ENCODE results near the gene MORN5.

MORN5 gene

GRCh38 chr9:122125158-122125508 is 34.6 kb upstream of the MORN5 start:
- DNase-seq (ENCODE audit: low read depth), result peak; percentile 59

DNA sequence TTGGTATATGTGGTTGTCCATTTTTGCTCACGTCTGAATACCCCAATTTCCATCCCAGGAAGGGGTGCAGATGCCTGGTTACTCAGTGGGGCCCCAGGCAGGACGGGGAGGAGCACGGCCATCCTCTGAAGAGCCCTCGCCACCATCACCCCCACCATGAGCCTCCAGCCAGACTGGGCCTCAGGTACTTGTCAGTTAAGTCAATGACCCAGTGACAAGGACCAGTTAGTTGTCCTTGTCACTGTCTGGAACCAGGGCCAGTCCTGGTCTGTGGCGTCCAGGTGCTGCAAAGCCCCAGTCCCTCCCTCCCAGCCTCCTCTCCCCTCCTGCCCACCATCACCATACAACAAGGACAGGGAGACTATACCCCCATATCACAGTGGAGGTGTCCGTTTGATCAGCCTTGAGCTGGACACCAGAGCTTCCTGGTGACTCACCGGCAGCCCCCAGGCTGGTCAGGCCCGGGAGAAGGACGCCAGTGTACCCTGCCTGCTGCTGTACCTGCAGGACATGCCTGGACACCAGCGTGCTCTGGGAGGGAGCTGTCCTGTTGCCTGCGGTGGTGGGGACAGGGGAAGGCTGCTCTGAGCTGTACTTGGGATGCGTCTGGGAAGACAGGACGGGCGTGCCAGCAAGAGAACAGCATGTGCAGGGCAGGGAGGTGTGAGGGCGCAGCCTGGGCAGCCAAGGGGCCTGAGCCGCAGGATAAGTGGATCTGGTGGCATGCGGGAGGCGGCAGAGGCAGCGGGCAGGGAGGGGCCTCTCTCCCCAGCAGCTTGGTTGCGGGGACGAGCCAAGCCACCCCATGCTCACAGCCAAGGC is 34.0 kb upstream of the MORN5 start:
- no peak for DNase-seq (ENCODE audit: low read depth)

DNA sequence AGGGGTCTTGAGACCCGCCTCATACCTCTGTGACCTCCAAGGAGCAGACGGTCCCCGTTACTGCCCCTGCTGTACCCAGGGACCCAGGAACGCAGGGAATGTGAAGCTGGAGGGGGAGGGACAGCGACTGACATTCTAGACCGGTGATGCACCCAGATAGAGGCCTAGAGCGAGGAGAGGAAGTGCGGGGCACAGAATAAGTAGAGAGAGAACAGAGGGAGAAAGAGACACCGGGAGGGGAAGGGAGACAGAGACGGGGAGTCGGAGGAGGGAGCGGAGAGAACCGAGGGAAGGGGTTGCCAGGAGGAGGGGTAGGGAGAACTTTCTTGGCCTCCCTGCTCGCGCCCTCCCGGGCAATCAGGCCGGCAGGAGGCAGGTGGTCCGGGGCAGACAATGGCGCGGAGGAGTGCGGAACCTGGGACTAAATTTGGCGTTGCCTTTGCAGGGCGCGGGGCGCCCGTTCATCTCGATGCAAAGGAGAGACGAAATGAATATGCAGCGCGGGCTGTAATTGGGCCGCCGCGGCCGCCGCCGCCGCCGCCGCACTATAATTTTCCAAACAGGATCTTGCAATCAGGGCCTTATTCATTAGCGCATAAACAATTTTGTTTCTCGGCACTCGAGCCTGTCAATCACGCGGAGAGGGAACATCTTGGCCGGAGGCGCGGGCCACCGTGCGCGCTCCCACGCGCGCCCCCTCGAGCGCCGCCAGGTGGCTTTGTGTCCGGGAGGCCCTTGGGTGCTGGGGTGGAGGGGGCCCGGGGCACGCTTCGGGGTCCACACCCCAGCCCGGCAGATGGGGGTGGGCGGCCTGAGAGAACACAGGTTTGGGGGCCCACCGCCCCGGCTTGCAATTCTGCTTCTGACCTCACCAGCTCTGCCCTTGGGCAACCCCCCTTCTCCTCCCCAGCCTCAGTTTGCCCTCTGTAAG is 33.1 kb upstream of the MORN5 start:
- no peak for DNase-seq (ENCODE audit: low read depth)

DNA sequence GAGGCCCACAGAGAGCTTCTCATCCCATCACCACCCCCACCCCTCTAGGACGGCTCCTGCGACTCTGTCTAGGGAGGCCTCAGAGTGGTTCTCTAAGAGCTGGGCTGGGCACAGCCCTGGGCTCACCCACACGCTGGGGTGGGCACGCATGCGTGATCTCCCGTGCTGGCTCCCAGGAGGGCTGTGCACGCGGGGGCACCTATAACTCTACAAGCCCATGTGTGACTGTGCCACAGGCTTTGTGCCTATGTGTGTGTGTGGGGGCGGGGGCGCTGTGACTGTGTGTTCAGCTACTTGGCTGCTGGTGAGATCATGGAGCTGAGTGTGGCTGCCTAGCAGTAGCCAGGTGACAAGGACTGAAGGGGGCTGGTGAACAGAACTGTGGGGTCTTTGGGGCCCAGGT is 32.3 kb upstream of the MORN5 start:
- DNase-seq (ENCODE audit: low read depth), result no peak

- DNase-seq (ENCODE audit: low read depth), result no peak
Measured at GRCh38 chr9:122128007-122128968, 31.4 kb upstream of the MORN5 start.

DNA sequence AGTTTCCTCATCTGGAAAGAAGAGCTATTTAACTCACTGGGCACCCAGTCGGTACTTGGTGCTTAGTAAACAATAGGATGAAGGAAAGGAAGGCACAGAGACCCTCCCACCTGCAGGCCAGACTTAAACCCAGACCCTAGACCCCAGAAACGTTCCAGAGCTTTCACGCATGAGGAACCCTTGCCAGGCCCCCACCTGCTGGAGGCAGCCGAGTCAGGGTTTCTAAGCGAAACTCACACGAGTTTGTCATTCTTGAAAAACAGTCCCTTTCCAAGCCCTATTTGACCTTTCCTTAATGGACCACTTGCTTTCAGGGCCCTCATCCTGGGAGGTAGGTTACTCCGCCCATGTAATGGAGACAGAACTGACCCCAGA is 30.8 kb upstream of the MORN5 start:
- DNase-seq (ENCODE audit: low read depth), result no peak

- no peak for DNase-seq (ENCODE audit: low read depth)
Measured at GRCh38 chr9:122129969-122130368, 29.7 kb upstream of the MORN5 start.

DNA sequence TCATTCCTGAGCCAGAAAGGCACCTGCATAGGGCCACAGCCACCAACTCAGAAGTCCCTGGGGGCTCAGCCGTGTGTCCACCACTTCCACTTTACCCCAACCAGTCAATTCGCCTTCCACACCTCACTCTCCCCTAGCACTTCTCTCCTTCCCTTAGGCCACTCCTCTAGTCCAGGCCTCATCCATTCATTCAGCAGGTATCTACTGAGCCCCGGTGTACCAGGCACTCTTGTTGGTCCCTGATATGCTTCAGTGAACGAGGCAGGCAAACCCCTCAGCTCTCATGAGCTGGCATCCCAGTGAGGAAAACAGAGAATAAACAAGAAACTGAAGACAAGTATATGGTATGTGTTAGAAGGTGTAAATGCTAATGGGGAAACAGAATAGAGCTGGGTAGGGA is 28.9 kb upstream of the MORN5 start:
- no peak for DNase-seq (ENCODE audit: low read depth)

GRCh38 chr9:122131401-122132001 is 28.2 kb upstream of the MORN5 start:
- DNase-seq (ENCODE audit: low read depth), result no peak

DNA sequence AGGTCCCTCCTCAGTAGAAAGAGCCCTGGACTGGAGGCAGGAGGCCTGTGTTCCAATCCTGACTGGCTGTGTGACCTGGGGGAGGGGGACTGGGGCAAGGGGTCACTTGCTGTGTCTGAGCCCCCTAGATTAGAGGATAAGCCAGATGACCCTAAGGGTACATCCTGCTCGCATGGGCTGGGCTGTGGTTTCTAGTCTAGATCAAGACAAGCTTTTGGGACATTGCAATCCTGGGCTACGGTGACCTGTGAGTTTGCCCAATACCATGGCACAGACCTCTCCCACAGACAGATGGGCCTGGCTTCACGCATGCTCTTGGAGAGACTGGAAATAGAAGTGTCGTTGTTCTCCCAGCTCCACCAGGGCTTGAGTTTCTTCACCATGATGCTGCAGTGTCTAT is 27.2 kb upstream of the MORN5 start:
- no peak for DNase-seq (ENCODE audit: low read depth)

- DNase-seq (ENCODE audit: low read depth), result no peak
Measured at GRCh38 chr9:122133263-122133983, 26.3 kb upstream of the MORN5 start.

DNA sequence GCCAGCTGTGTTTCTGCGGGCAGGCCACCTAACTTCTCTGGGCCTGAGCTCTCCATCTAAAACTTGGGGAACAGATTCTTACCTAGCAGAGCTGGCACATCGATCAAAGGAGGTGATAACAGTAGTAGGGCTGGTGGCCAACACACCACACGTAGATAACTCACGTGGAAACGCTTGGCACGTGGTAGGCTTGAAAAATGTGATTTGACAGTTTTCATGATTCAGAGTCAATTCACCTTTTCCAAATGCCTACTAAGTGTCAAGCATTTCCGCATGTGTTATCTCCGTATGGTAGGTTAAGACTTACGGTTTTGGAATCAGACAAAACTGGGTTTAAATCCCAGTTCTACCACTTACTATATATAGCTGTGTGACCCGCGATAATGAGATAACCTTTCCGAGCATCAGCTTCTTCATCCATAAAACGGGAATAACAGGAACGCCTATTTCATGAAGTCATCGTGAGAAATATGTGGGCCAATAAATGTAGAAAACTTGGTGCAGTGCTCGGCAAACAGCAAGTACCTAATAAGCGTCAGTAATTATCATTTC is 25.6 kb upstream of the MORN5 start:
- DNase-seq (ENCODE audit: low read depth), result no peak

DNA sequence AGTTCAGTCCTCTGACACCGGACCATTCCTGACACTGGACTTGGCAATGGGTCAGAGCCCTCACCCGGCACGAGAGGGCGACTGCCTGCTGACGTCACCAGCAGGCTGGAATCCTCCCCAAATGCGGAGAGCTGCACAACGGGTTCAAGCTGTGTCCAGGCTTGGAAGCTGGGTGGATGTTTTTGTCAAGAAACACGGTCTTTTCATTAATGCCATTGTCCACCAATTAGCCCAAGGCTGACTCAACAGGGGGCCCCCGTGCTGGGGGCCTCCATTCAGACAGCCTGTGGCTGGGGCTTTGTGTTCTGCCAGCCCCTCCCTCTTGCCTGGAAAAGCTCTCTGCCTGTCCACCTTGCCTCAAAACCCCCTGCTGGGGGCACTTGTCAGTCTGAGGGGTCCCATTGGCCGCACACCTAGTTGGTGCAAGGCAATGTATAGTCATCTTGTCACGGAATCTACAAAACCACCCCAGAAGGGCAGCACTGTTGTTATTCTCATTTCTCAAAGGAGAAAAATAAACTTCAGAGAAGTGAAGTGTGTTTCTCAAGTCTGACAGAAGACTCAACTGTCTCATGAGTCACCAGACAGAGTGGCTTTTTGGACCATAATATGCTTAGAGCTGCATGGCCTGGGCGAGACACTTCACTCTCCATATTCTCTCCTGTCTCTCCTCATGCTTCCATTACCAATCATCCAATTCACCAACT is 24.7 kb upstream of the MORN5 start:
- DNase-seq (ENCODE audit: low read depth), result no peak

- no peak for DNase-seq (ENCODE audit: low read depth)
Measured at GRCh38 chr9:122135529-122135859, 24.2 kb upstream of the MORN5 start.

DNA sequence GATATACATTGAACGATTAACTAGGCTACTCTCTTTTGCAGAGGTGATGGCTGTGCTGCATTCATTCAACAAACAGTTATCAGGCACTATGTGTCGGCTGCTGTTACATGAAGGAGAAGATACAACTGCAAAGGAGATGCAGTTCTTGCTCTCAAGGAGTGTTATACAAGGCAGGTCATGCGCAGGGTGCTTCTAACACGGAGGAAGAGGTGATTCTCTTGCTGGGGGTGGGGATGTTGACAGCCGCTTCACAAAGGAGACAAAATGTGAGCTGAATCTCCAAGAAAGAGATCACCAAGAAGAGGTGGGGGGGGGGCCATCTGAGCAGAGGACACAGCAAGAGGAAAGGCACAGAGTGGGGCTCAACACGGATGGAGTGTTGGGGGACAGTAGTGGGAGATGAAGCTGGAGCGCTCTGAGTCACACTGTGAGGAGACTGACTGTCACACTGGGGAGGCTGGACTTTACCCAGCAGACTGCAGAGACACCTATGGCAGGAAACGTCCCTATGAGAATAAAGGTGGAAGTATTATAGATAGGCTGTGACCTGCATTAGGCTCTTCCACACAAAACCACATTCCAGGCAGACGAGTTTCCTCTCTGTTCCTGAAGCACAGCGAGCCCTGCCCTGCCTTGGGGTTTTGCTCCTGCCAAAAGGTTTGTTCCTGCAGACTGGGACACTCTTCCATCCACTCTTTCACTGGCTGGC is 21.0 kb upstream of the MORN5 start:
- no peak for DNase-seq (ENCODE audit: low read depth)

- DNase-seq (ENCODE audit: low read depth), result no peak
Measured at GRCh38 chr9:122140368-122141193, 19.1 kb upstream of the MORN5 start.

DNA sequence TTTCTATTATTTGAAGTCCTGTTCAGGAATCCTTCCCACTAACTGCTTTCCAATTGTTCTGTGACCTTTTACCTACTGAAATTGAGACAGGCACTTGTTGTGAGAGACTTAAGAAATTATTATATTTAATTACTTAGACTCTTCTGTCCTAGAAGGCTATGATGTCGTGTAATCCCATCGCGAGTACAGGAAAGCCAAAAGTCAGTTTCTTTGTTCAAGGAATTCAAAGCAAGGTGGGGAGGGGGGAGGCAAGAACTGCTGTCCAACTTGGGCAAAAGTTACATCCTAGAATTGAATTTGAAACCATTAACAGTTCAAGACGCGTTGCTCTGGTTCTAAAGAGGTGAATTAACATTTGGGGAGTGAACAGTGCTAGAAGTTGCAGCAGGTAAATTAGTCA is 18.0 kb upstream of the MORN5 start:
- DNase-seq (ENCODE audit: low read depth), result no peak

DNA sequence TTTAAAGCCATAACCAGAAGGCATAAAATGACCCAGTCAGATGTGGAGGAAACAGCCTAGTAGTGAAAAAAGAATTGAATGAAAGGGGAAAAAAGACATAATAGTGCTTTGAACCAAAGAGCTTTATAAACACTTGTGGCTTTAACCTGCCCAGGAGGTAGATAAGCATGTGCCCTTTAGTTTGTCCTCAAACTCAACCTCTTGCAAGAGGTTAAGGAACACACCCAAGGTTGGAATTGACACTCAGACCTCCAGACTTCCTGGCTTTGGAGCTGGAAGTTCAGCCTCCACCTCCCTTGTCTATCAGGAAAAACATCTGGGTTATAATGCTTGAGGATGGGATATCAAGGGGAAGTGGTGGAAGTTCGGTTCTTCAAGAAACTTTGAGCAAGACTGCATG is 16.4 kb upstream of the MORN5 start:
- no peak for DNase-seq (ENCODE audit: low read depth)
